Thyroid gland (tissue), 4 donors: ENCODE results near the gene ARHGAP10.

Experiments used
- CTCF ChIP-seq, 6 experiments: fragments of 200-600 bp in 3 of 6; fragments of 450-650 bp in 3 of 6; sonication (generic) in 3 of 6; IDR thresholded peaks; one replicate each; pipeline ENCODE4 v1.5.1; 2016 to 2019; ENCODE audit warnings: antibody characterized with exemption in 6 of 6, mild to moderate bottlenecking in 2 of 6, inconsistent platforms in 1 of 6, moderate library complexity in 1 of 6
- POLR2A ChIP-seq, 2 donors: fragments of 450-650 bp; IDR thresholded peaks; one replicate each; pipeline ENCODE4 v1.6.1; 2017; ENCODE audit warnings: antibody characterized with exemption in 2 of 2, mild to moderate bottlenecking in 2 of 2, moderate library complexity in 1 of 2

DNA sequence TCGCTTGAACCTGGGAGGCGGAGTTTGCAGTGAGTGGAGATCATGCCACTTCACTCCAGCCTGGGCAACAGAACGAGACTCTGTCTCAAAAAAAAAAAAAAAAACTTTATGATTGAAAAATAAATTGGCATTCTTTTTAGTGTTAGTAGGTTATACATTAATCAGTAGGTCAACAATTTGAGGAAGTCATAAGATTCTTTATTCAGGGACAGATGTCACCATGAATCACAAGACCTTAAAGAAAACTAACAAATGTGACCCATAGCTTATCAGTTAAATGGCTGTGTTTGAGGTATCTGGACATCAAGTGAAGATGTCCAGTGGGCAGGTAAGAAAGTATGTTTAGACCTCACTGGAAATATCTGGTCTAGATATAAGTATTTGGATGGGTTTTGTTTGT is 38.7 kb upstream of the ARHGAP10 start:
- TF ChIP-seq CTCF (IDR thresholded peaks at IDR 0.05) (no peak), POLR2A (IDR thresholded peaks at IDR 0.05) (no peak)
